Transverse colon (tissue), 4 donors: ENCODE results near the gene PRRT1. TPM values are rescaled to one million over a fixed set of nuclear protein-coding genes. Genes with fewer than 3 reads are reported as not detected.

Experiments
- DNase-seq: peaks from one replicate; pipeline ENCODE4 v3.0.0-alpha.2; 2019
- H3K27ac ChIP-seq, 4 donors: fragments of 200-600 bp; sonication (generic); 2 replicates each; pipeline ENCODE4 v1.5.1; 2016 to 2018; ENCODE audit warnings: inconsistent platforms in 4 of 4
- H3K27me3 ChIP-seq: fragments of 200-600 bp; sonication (generic); 2 replicates; pipeline ENCODE4 v1.5.1; 2017; ENCODE audit warnings: inconsistent platforms
- H3K36me3 ChIP-seq, 4 donors: fragments of 200-600 bp; sonication (generic); 2 replicates each; pipeline ENCODE4 v1.5.1; 2017 to 2019; ENCODE audit warnings: inconsistent platforms in 4 of 4
- H3K4me1 ChIP-seq, 4 donors: fragments of 200-600 bp; sonication (generic); 2 replicates each; pipeline ENCODE4 v1.5.1; 2017 to 2020; ENCODE audit warnings: inconsistent platforms in 4 of 4
- H3K4me3 ChIP-seq, 4 donors: fragments of 200-600 bp; sonication (generic); 1 replicate in 1 of 4; 2 replicates in 3 of 4; pipeline versions ENCODE4 v1.5.1 to v1.6.1; 2017 to 2019; ENCODE audit warnings: inconsistent platforms in 4 of 4
- H3K9me3 ChIP-seq, 2 donors: fragments of 200-600 bp; sonication (generic); 2 replicates each; pipeline ENCODE4 v1.5.1; 2017 to 2019; ENCODE audit warnings: inconsistent platforms in 2 of 2
- EP300 ChIP-seq: sonication (generic); formaldehyde crosslinking; IDR thresholded peaks from one replicate; pipeline ENCODE4 v1.6.1; 2017; ENCODE audit warnings: antibody characterized with exemption, low read depth
- POLR2A ChIP-seq: fragments of 450-650 bp; IDR thresholded peaks from one replicate; pipeline ENCODE4 v1.6.1; 2016; ENCODE audit warnings: antibody characterized with exemption, mild to moderate bottlenecking, moderate library complexity
- POLR2AphosphoS5 ChIP-seq, 3 donors: sonication (generic); formaldehyde crosslinking; IDR thresholded peaks; one replicate each; pipeline ENCODE4 v1.6.1; 2016; ENCODE audit warnings: antibody characterized with exemption in 3 of 3
- WGBS, 2 donors: methylation state at CpG; one replicate each; pipeline ENCODE4 v1.1.5; 2018; ENCODE audit warnings: low coverage in 1 of 2; 5-methylcytosine and 5-hydroxymethylcytosine counted together
- in situ Hi-C, 4 donors: fragments of 200-750 bp; cut with MboI; loops; one replicate each; pipeline versions ENCODE4 v1.15.0 to v1.15.1; 2017; ENCODE audit warnings: low sequenced_read_pairs in 3 of 4, low pct_ligation_motif_present in 1 of 4, low pct_unique_long_range_greater_than_20kb in 1 of 4
- intact Hi-C: fragments of 100-400 bp; cut with DNase I; formaldehyde crosslinking; loops from one replicate; pipeline ENCODE4 v1.15.1; 2023; ENCODE audit warnings: low total_unique reads
- total RNA-seq, 4 donors: library from RNA; depleted of rRNA; stranded (reverse); fragments of >200 nt; gene quantifications; one replicate each; pipeline ENCODE4 v1.1.0, GENCODE V29; 2016
- TF ChIP-seq, protein P1 (sequence below), 5 experiments: fragments of 200-600 bp in 3 of 5; fragments of 450-650 bp in 2 of 5; sonication (generic) in 3 of 5; IDR thresholded peaks; 1 replicate in 2 of 5; 2 replicates in 3 of 5; pipeline ENCODE4 v1.5.1; 2016 to 2017; ENCODE audit warnings: antibody characterized with exemption in 5 of 5, inconsistent platforms in 3 of 5, mild to moderate bottlenecking in 2 of 5, moderate library complexity in 1 of 5

Gene PRRT1
- total RNA-seq, 4 donors from 2014 or later, result 2.4 to 2.7 TPM; not detected in 2

DNA sequence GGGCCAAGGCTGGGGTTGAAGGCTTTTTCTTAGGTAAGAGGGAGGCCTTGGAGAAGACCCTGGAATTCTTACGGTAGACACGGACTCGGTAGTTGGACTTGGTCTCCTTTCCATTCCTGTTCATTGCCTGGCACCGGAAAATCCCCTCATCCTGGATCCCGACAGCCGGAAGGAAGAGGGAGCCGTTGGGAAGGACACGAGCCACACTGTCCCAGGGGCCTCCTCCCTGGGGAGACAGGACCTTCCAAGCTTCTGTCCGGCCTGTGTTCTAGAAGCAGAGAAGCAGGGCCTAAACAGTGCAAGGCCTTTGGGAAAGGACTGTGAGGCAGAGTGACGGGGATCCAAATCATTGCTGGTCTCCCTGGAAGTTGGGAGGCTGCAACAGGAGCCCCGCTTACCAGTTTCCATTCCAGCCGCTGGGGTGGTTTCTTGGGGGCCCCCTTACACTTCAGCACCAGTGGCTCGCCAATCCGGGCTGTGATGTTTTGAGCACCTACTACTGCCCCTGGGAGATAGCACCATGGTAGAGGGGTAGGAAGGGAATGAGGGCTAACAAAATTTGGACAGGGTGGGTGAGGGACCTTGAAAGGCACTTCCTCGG is 31.8 kb upstream of the PRRT1 start:
- DNase-seq, result no peak
- no peaks in the 10 kb centered on the region for H3K9me3 ChIP-seq
- in situ Hi-C loops (no loop called here), intact Hi-C loops (no loop called here)
- H3K36me3 ChIP-seq, result peaks cover 0 to 12% (median 5%) of the 10 kb centered on the region in 4 donors
- TF ChIP-seq POLR2A, result no peak
- H3K27ac ChIP-seq, result peak overlapping the region; percentile 6 to 98 (median 84)
- no peaks in the 10 kb centered on the region for H3K27me3 ChIP-seq
- 82 to 90% methylated on average over 2 to 15 of the region's 15 CpGs for WGBS, 2 donors
- H3K4me3 ChIP-seq, result no peak overlapping the region
- H3K4me1 ChIP-seq, result peaks cover 17 to 57% (median 28%) of the 10 kb centered on the region in 4 donors

DNA sequence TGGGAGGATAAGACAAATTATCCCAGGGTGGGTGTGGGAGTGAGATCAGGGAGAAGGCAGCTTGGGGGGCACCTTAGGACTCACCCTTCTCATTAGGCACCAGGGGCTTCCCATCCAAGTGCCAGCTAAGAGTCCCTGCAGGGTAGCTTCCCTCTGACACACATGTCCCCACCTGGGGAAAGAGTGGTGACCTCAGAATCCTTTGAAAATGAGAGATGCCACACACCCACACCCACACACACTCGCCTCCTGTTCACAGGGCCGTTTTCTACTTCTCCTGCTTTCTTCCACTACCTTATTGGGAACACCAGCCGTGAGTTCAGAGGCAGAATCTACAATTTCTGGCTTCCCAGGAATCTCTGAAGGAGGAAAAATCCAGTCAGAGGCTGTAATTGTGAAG is 31.3 kb upstream of the PRRT1 start:
- TF ChIP-seq EP300 (no peak), POLR2A (no peak), POLR2AphosphoS5 (IDR thresholded peaks at IDR 0.05) (no peak)
- TF ChIP-seq, protein P1, sequence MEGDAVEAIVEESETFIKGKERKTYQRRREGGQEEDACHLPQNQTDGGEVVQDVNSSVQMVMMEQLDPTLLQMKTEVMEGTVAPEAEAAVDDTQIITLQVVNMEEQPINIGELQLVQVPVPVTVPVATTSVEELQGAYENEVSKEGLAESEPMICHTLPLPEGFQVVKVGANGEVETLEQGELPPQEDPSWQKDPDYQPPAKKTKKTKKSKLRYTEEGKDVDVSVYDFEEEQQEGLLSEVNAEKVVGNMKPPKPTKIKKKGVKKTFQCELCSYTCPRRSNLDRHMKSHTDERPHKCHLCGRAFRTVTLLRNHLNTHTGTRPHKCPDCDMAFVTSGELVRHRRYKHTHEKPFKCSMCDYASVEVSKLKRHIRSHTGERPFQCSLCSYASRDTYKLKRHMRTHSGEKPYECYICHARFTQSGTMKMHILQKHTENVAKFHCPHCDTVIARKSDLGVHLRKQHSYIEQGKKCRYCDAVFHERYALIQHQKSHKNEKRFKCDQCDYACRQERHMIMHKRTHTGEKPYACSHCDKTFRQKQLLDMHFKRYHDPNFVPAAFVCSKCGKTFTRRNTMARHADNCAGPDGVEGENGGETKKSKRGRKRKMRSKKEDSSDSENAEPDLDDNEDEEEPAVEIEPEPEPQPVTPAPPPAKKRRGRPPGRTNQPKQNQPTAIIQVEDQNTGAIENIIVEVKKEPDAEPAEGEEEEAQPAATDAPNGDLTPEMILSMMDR (IDR thresholded peaks at IDR 0.05), result no peak
- Histone ChIP-seq H3K36me3 (peaks cover 0 to 12% (median 5%) of the 10 kb centered on the region in 4 donors), H3K9me3 (no peaks in the 10 kb centered on the region), H3K27ac (peak overlapping the region in 3 of 4 donors; percentile 6 to 92 (median 75)), H3K4me3 (no peak overlapping the region), H3K27me3 (no peaks in the 10 kb centered on the region), H3K4me1 (peaks cover 12 to 53% (median 23%) of the 10 kb centered on the region in 4 donors)
- WGBS, 2 donors, result 84% methylated on average over 3 of the region's 3 CpGs; no CpG with 5 or more reads in 1 of the 2 donors
- in situ Hi-C loops (no loop called here), intact Hi-C loops (no loop called here)
- DNase-seq, result no peak

DNA sequence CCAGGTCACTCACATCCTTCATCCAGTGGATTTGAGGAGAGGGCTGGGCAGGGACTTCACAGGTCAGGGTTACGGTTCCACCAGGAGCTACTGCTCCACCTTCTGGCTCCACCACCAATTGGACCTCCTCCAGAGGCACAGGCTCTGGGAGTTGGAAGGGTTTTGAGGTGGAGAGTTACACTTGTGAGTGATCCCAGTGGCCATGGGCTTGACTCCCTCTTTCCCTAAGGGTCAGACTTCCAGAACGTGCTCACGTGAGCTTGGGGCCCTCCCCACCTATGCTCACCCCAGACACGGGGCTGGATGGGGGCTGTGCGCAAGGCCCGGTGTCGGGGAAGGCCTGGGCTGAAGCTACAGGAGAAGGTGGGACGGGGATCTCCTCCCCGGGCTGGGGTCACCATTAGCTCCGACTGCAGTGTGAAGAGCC is 30.8 kb upstream of the PRRT1 start:
- Histone ChIP-seq H3K4me3 (no peak overlapping the region), H3K27me3 (no peaks in the 10 kb centered on the region), H3K9me3 (no peaks in the 10 kb centered on the region), H3K4me1 (peaks cover 11 to 49% (median 22%) of the 10 kb centered on the region in 4 donors), H3K36me3 (peaks cover 0 to 12% (median 5%) of the 10 kb centered on the region in 4 donors), H3K27ac (peak overlapping the region in 2 of 4 donors; percentile 8 to 22)
- in situ Hi-C loops, result no loop called here
- WGBS, 2 donors, result 93% methylated on average over 10 of the region's 10 CpGs; no CpG with 5 or more reads in 1 of the 2 donors
- no peak for DNase-seq
- TF ChIP-seq, protein P1 (IDR thresholded peaks at IDR 0.05), result no peak
- no peak for TF ChIP-seq POLR2A
- intact Hi-C loops, result no loop called here

DNA sequence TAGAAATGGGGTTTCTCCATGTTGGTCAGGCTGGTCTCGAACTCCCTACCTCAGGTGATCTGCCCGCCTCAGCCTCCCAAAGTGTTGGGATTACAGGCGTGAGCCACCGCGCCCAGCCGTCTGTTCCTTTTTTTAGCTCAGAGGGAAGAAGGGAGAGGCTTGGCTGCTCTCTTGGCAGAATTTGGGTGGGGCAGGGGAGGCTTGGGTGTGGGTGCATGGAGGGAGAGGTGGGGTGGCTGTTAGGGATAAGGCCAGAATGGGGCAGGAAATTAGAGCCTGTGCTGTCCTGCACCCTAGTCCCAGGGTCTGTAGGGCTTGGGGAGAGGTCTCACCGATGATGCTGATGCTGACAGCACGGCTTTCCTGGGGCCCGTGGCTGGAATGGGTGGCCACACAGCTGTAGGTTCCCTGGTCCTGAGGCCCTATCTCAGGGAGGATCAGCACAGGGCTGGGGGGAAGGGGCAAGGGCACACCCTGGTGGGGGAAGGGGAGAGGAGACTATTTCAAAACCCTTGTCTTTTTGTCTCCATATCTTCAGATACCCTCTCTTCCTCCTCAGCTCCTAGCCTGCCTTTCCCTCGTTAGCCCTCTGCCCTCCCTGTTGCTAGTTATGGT is 30.3 kb upstream of the PRRT1 start:
- Histone ChIP-seq H3K27me3 (no peaks in the 10 kb centered on the region), H3K4me1 (peaks cover 11 to 47% (median 25%) of the 10 kb centered on the region in 4 donors), H3K9me3 (no peaks in the 10 kb centered on the region), H3K36me3 (peaks cover 0 to 12% (median 5%) of the 10 kb centered on the region in 4 donors), H3K27ac (peak overlapping the region in 2 of 4 donors; percentile 14 to 22), H3K4me3 (no peak overlapping the region)
- TF ChIP-seq EP300 (no peak), POLR2AphosphoS5 (IDR thresholded peaks at IDR 0.05) (no peak), POLR2A (no peak)
- TF ChIP-seq, protein P1 (IDR thresholded peaks at IDR 0.05), result no peak
- WGBS, 2 donors, result 80% methylated on average over 10 of the region's 10 CpGs; no CpG with 5 or more reads in 1 of the 2 donors
- DNase-seq, result no peak
- in situ Hi-C loops (no loop called here), intact Hi-C loops (no loop called here)
